ENCODE data around the gene DDX51.
A peak's percentile ranks its signal among the peaks of the same experiment; 100 is the strongest.

The DDX51 gene, protein sequence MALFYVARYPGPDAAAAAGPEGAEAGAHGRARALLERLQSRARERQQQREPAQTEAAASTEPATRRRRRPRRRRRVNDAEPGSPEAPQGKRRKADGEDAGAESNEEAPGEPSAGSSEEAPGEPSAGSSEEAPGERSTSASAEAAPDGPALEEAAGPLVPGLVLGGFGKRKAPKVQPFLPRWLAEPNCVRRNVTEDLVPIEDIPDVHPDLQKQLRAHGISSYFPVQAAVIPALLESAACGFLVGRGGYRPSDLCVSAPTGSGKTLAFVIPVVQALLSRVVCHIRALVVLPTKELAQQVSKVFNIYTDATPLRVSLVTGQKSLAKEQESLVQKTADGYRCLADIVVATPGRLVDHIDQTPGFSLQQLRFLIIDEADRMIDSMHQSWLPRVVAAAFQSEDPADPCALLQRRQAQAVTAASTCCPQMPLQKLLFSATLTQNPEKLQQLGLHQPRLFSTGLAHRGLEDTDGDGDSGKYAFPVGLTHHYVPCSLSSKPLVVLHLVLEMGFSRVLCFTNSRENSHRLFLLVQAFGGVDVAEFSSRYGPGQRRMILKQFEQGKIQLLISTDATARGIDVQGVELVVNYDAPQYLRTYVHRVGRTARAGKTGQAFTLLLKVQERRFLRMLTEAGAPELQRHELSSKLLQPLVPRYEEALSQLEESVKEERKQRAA

DNA sequence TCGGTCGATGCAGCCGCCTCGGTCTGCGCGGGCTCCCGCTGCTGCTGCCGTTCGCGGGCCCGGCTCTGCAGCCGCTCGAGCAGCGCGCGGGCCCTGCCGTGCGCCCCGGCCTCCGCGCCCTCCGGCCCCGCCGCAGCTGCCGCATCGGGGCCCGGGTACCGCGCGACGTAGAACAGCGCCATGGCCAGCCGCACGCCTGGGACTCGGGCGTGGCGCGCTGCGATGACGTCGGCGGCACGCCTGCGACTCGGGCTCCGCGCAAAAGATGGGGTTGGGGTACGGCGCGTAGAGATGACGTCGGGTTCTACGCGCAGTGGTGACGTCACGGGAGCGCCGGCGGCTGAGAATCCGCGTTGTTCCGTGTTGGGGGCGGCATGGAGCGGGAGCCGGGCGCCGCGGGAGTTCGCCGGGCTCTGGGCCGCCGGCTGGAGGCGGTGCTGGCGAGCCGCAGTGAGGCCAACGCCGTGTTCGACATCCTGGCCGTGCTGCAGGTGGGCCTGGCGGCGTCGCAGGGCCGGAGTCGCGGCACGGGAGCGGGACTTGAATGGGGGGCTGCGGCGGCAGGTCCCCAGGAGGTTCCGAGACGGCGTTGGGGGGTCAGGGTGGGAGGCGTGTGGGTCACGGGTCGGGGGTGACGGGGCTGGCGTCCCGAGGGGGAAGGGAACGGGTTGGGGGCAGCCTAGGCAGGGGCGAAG lies at the start of gene DDX51, which contains the start of gene NOC4L:
Gene DDX51, minus strand, starts transcription at position 205 of the 695 bp plus-strand sequence. Its CDS starts 23 bp downstream, at position 182.
Gene NOC4L, plus strand, starts transcription at position 343 of the 695 bp plus-strand sequence. Its CDS starts 32 bp downstream, at position 375.
- DNase-seq (ENCODE audit: low read depth in 2 of 2) = peak; percentile 92 to 95

DNA sequence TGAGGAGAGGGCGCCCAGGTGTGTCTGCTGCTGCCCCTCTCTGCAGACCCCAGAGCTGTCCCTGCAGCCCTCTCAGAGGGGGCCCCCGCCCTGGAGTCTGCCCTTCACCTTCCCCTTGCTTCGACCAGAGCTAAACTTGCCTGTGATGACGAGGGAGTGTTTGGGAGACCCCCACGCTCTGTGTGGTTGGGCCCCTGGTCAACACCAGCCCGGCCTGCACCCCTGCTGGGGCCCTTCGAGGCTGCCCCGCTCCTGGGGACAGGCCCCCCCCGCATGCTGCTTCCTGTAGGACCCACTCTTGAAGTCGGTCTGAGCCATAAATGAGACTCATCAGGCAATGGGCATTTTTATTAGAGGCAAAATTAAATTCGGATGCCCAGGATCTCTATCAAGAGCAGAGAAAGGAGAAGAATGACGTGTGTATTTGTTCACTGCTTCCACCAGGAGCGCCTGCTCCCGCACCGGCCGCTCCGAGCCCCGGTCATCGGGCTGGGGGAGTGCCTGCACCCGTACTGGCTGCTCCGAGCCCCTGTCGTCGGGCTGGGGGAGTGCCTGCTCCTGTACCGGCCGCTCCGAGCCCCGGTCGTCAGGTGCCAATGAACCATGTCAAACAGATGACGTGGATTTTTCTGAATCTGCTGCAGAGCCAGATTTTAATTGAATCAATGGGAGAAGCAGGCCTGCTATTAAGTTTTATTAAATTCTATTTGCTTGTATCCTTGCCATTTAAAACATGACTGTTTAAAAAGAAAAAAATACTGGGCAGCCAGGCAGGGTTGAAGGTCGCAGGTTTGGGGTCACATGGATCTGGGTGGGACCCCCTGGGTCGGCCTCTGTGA lies 47.8 kb upstream of the DDX51 start:
- no peak for DNase-seq (ENCODE audit: low read depth in 2 of 2)

DNA sequence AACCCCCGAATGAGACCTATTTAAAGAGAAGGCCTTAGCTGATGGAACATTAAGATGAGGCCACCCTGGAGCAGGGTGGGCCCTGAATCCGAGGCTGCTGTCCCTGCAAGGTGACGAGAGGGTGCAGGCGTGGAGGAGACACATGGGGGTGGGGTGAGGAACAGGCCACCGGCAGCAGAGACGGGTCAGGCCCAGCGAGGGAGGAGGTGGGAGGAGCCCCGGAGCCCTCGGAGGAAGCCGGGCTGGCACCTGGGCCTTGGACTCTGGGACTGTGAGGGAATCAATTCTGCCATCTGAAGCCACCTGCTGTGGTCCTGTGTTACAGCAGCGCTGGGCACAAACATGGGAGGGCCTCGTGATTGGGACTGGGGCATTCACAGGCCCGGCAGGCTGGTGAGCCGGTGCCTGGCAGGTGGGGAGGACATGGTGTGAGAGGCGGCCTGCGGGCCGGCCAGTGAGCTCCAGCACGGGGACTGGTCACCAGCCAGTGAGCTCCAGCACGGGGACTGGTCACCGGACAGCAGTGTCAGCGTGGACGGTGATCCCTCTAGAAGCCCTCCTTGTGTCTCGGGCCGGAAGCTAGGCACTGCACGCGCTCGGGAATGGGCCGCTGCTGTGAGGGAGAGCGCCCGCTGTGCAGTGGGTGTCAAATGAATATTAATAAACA lies 46.8 kb upstream of the DDX51 start:
- DNase-seq (ENCODE audit: low read depth in 2 of 2) = no peak

DNA sequence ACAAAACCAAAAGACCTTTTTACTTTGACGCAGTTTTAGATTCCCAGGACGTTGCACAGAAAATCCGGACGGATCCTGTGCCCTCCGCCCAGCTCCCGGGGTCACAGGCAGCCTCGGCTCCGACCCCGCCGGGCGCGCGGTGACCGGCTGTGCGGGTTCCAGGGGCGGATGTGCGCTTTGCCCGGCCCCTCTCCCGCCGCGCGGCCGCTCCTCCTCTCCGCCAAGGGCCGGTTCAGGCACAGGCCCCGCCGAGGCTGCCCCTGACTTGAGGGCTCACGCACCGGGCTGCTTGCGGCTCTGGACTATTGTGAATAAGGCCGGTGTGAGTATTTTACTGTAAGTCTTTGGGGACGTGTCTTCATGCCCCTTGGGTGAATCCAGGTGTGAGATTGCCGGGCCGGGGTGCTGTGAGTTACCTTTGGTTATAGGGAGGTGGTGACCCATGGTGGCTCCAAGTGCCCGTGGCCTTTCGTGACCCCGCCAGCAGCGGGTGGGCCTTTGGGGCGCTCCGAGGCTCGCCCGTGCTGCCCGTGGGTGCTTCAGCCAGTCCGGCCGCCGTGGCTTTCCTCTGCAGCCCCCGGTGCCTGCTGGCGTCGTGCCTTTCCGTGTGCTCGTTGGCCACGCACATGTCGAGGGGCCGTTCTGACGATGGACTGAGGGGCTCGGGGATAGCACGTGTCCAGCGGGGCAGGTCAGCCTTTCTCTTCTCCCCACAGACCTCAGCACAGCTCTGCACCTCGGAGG lies 46.1 kb upstream of the DDX51 start:
- no peak for DNase-seq (ENCODE audit: low read depth in 2 of 2)

DNA sequence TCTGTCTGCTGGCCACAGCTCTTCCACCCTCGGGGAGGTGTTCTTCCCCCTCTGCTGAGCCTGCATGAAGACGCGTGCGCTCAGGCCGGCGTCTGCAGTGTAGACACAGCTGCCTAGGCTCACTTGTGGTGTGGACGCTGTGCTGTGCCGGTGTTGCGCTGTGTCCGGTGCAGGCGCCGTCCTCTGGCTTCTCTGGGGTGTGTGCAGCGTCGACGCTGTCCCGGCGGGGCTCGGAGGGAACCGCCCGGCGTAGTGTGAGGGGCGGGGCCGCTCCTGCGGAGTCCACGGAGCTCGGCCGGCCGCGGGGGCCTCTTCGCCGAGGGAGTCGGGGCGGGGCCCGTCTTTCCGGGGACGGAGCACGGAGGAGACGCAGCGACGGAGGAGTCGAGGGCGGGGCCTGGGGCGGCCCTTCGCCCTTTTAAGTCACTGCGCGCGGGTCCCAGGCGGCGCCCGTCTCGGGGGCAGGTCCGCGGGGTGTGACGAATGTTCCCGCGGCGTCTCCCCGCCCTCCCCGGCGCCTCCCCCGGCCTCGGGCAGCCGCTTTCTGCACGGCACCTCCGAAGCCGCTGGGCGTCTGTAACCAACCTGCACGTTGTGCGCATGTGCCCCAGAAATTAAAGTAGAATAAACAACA lies 45.4 kb upstream of the DDX51 start:
- DNase-seq (ENCODE audit: low read depth in 2 of 2) = peak; percentile 86 to 89

DNA sequence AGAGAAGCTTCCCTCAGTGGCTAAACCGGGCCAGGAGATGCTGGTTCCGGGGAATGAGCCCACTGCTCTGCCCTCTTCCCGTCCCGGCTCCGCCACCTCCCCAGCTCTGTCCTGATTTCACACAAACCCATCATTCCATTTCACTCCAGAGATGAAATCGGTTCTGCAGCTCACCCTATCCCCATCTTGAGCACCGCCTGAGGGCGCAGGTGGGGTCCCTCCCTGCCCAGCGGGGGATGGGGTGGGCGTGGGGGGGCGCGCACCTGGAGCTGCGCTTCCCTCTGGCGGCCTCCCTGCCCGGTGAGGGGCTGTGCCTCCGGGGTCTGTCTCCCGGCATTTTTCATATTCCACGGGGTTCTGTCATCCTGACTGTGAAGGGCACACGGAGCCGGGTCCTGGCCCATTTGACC lies 44.8 kb upstream of the DDX51 start:
- DNase-seq (ENCODE audit: low read depth in 2 of 2) = no peak

DNA sequence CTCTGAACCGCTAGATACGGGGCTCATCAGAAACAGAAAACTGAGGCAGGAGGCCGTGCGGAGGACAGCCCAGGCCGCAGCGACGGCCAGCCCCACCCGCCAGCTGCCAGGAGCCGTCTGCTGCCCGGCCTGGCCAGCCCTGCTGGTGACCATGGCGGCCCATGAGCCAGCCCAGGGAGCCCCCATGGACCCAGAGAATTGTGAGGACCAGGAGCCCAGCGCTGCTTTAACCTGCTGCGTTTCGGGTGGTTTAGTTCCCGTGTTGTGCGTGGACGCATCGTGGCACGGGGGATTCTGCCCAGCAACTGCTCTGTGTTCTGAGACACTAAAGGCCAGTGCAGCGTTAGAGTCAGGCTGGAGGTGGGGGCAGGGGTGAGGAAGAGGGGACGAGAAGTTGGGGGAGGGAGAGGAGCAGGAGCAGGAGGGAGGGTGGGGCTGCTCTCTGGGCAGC lies 44.4 kb upstream of the DDX51 start:
- DNase-seq (ENCODE audit: low read depth in 2 of 2) = no peak

DNA sequence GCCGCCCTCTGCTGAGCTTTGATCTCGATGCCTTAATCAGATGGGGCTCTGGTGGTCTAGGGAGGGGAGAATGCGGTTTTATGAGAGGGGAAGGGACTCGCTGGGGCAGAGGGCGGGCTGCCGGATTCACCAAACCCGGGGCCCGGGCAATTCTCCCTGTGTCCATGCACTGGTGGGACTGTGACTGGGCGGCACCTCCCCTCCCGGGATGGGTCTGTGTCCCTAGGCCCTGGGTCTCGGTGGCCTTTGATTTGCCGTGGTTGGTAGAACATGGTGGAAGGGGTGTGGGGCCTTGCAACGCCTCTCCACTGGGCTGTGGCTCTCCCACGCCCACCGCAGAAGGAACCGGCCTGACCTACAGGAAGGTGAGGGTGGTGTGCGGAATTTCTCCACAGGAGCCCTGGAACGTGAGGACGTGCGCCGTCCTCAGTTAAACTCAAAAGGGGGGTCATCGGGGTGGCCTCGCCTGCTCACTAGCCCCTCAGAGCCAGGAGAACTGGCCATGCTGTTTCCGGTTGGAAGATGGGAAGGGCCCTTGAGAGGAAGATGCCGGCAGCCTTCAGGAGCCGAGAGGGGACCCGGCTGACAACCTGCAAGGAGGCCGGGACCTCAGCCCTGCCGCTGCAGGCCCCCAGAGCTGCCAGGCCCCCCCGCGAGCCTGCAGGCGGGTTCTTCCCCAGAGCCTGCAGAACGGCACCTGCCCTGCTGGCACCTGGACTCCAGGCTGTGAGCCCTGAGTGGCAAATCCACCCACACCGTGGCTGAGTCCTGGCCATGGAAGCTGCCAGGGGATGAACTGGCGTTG lies 43.7 kb upstream of the DDX51 start:
- no peak for DNase-seq (ENCODE audit: low read depth in 2 of 2)

DNA sequence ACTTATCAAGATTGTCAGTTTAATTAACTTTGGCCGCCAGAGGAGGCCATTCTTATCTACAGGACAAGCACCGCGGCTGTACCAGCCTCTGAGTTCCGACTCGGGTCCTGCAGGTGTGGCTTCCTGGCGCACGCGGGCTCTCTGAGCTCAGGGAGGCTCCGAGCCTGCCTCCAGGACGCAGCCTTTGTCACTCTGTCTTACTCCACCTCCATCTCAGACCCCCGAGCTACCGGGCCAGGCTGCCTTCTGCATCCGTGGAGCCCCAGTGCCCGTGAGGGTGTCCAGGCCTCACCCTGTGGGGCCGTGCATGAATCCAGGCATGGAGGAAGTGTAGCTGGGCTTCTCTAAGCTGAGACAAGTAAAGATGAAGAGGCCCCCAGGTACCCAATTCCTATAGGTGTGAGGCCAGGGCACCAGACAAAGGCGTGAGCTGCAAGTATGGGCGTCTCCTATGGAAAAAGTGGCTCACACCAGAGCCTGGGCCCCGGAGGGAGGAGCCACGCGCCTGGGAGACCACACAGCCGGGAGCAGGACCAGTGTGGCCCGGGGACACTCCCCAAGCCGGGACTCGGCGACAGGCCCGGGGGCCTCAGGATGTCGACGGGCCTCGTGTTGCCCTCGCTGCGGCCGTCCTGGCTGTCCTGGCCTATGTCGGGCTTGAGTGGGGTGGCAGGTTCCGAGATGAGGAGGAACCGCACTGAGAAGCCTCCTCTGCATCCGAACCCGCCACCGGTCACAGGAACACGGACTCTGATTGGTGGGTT lies 42.9 kb upstream of the DDX51 start:
- no peak for DNase-seq (ENCODE audit: low read depth in 2 of 2)

DNA sequence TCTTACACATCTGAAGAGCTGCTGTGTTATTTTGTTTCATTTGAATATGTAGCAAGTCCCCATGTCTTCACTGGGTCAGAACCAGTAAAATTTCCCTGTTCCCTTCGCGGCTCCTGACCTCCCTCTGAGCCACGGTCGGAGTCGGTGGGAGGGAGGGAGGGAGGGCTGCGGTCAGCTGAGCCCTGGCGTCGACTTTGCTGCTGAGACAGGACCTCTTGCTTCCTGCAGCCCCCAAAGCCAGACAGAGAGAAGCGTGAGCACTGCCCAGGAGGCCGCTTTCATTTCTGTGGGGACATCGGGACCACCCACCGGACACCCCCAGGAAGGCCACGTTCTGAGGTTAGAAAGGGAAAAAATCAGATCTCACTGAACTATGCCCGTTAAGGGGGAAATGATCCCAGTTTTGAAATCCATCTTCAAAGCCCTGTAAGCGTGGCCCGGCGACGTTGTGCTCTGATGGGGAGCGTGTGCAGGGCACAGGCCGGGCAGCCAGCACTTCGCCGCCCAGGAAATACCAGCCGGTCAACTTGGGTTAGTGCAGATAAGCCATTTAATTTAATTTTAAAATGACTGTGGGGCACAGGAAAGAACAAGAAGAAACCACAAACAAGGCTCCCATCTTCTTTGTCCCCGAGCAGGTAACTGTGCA lies 42.2 kb upstream of the DDX51 start:
- no peak for DNase-seq (ENCODE audit: low read depth in 2 of 2)

DNA sequence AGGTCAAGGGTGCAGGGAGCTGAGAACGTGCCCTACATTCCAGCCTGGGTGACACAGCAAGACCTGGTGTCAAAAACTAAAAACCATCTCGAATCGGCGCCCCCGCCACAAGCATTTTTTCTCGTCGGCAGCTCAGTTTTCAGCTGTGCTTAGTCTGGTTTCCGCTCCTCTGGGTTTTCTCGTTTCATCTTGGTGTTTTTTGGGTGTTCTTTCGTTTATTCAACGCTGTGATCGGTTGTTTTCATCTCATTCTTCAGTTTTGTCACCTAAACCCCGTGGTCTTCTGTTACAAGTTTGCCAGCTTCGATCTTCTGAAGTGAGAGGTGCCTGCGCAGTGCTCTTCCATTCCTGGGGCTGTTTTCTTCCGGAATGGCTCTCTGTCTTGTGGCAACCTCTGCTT lies 41.6 kb upstream of the DDX51 start:
- no peak for DNase-seq (ENCODE audit: low read depth in 2 of 2)

DNA sequence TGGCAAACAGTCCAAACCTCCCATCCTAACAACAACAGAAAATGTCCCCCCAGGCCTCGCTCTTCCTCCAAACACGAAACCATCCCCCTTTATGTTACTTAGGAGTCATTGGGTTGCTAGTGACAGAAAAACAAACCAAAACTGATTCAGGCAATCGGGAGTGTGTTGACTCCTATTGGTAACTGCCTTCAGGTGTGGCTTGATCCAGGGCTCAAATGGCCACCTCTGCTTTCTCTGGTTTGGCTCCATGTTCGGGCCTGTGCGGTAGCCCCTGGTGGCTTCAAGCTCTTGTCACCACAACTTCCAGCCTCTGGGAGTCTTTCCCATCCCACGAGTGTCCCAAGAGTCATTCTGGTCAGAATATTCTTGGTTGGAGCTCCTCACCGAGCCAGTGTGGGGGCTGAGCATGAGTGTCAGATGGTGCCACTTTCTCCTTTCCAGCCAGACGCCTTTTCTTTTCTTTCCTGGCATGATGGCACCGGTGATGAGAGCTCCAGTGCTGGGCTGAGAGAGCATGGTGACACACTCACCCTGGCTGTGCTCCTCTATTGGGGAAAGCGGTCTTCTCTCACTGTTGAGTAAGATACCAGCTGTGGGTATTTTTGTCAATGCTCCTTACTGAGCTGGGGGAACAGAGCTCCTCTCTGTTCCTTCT lies 38.7 kb upstream of the DDX51 start:
- no peak for DNase-seq (ENCODE audit: low read depth in 2 of 2)

DNA sequence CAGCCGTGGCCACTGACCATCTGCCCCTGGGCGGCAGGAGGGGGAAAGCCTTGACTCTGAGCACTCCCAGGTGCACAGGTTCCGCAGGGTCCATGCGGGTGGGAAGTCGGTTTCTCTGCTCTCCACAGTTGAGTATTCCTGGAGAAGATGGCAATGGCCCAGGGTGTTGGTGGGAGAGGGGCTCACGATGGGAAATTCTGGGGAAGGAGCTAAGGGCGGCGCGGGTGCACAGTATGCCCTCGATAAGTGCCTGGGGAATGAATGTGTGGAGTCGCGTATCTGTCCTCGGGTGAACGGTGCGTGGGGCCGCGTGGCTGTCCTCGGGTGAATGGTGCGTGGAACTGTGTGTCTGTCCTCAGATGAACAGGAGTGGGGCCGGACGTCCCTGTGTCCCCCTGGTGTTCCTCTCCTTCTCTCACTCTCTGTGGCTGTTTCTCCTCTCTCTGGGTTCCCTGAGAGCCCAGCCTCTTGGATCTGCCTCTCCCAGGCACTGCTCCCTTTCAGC lies 38.1 kb upstream of the DDX51 start:
- DNase-seq (ENCODE audit: low read depth in 2 of 2) = no peak

DNA sequence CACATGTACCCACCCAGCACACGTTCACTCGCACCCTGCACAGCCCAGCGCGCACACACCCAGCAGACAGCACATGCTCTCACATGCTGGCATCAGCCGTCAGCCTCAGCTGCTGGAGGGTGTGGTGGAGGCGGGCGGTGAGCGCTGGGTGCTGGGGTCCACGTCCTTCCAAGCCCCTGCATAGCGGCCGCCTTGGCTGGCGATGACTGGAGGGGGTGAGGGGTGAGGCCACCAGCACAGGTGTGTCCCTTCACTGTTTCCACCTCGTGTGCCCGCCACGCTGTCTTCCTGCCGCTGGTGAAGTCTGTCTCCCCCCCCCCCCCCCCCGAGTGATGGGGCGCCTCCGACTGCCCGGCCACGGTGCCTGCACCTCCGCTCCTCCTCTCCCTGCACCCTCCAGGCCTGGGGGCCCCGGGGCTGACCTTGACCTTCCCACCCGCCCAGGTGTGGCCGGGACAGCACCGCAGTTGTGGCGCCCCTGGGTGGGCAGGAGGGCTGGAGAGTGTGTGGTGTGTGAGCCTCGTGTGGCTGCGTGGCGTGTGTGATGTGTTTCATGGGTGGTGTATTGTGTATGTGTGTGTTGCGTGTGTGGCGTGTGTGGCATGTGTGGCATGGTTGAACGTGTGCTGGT lies 37.6 kb upstream of the DDX51 start:
- DNase-seq (ENCODE audit: low read depth in 2 of 2) = no peak

DNA sequence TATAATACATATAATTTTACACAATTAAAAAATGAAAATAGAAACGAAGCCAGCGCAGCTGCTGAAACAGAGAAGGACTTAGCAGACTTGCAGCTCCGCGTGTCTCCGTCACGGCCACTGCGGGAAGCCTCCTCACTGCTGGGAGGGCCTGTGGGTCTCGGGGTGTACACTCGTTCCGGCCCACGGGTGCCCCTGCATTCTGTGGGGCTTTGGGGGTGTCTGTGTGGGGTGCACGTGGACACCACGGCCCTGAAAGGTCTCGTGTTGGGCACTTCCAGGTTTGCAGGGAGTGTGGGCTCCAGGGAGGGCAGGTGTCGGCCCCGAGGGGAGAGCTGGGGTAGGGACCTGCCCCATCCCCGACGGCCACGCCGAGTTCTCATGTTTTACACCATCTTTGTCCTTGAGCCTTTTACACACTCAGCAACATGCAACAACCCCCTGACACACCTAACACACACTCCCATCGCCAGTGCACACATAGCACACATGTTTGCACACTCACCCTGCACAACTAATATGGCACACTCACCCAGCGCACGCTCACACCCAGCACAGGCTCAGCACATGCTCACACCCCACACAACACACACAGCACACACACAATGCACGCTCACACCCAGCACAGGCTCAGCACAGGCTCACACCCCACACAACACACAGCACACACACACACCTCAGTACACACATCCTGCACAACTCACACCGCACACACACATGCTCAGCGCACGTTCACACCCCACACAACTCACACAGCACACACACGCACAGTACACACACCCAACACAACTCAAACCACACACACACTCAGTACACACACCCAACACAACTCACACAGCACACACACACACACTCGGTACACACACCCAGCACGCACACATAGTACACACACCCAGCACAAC lies 36.8 kb upstream of the DDX51 start:
- DNase-seq (ENCODE audit: low read depth in 2 of 2) = no peak
